Neural cell (in vitro differentiated cells): ENCODE data around the gene PFN3. TPM values are rescaled to one million over a fixed set of nuclear protein-coding genes. Genes with fewer than 3 reads are reported as not detected.

Experiments used
- H2AFZ ChIP-seq: fragments of 200-600, 300-800 bp; sonication (generic), shearing (Covaris generic); 2 replicates; pipeline ENCODE4 v1.6.0; 2014; ENCODE audit warnings: low read depth, mild to moderate bottlenecking, antibody characterized with exemption, low read length, moderate library complexity
- H3F3A ChIP-seq: fragments of 200-600 bp; shearing (Covaris generic); 2 replicates; pipeline ENCODE4 v1.6.1; 2016; ENCODE audit warnings: mild to moderate bottlenecking, moderate library complexity, mixed read lengths, antibody characterized with exemption, low read length; ENCODE audit not compliant: insufficient read depth, poor library complexity, severe bottlenecking
- H3K27ac ChIP-seq: fragments of 200-600, 300-800 bp; sonication (generic), shearing (Covaris generic); 2 replicates; pipeline ENCODE4 v1.5.1; 2014; ENCODE audit warnings: mild to moderate bottlenecking, low read length, moderate library complexity
- H3K27me3 ChIP-seq: fragments of 300-800, 200-600 bp; sonication (generic), shearing (Covaris generic); 2 replicates; pipeline ENCODE4 v1.6.0; 2014; ENCODE audit warnings: mild to moderate bottlenecking, low read depth, low read length, moderate library complexity; ENCODE audit not compliant: insufficient read depth
- H3K36me3 ChIP-seq: fragments of 300-800, 200-600 bp; sonication (generic), shearing (Covaris generic); 2 replicates; pipeline ENCODE4 v1.5.1; 2014; ENCODE audit warnings: mild to moderate bottlenecking, antibody characterized with exemption, low read length, moderate library complexity; ENCODE audit not compliant: insufficient read depth
- H3K4me2 ChIP-seq: fragments of 300-800, 200-600 bp; sonication (generic), shearing (Covaris generic); 2 replicates; pipeline ENCODE4 v1.6.0; 2014; ENCODE audit warnings: mild to moderate bottlenecking, low read length
- H3K4me3 ChIP-seq: fragments of 300-800, 200-600 bp; sonication (generic), shearing (Covaris generic); 2 replicates; pipeline ENCODE4 v1.5.1; 2014; ENCODE audit warnings: mild to moderate bottlenecking, low read length, moderate library complexity
- H3K79me2 ChIP-seq: fragments of 200-600 bp; shearing (Covaris generic); replicated peaks from 2 replicates; pipeline ENCODE4 v1.6.0; 2014; ENCODE audit warnings: mild to moderate bottlenecking, low read length, moderate library complexity; ENCODE audit not compliant: insufficient read depth
- H3K9ac ChIP-seq: fragments of 300-800, 200-600 bp; sonication (generic), shearing (Covaris generic); 2 replicates; pipeline ENCODE4 v1.6.1; 2016; ENCODE audit warnings: mild to moderate bottlenecking, low read length, mixed read lengths
- H3K9me2 ChIP-seq: fragments of 200-600 bp; shearing (Covaris generic); 2 replicates; pipeline ENCODE4 v1.6.1; 2016; ENCODE audit warnings: mild to moderate bottlenecking, low read length, mixed read lengths; ENCODE audit not compliant: insufficient read depth
- H3K9me3 ChIP-seq: fragments of 200-600, 300-800 bp; sonication (generic), shearing (Covaris generic); 2 replicates; pipeline ENCODE4 v1.6.1; 2016; ENCODE audit warnings: mild to moderate bottlenecking, mixed run types, low read length, moderate library complexity, mixed read lengths
- H4K20me1 ChIP-seq: fragments of 200-600 bp; shearing (Covaris generic); 2 replicates; pipeline ENCODE4 v1.6.1; 2016; ENCODE audit warnings: mild to moderate bottlenecking, mixed run types; ENCODE audit not compliant: insufficient read depth
- CTCF ChIP-seq: fragments of 450-650 bp; IDR thresholded peaks from 2 replicates; pipeline ENCODE4 v1.5.1; 2014; ENCODE audit warnings: antibody characterized with exemption, mild to moderate bottlenecking, moderate library complexity; ENCODE audit not compliant: poor library complexity, severe bottlenecking
- EP300 ChIP-seq: fragments of 450-650 bp; conservative IDR thresholded peaks from 2 replicates; pipeline ENCODE4 v1.6.1; 2014; ENCODE audit warnings: antibody characterized with exemption, mild to moderate bottlenecking, moderate library complexity; ENCODE audit not compliant: poor library complexity, severe bottlenecking
- EZH2 ChIP-seq: fragments of 200-600, 300-800 bp; shearing (Covaris generic), sonication (generic); IDR thresholded peaks from 2 replicates; pipeline ENCODE4 v1.6.1; 2014; ENCODE audit warnings: antibody characterized with exemption, low read length, borderline replicate concordance, mild to moderate bottlenecking; ENCODE audit not compliant: insufficient read depth, poor library complexity, severe bottlenecking
- MXI1 ChIP-seq: fragments of 450-650 bp; conservative IDR thresholded peaks from 2 replicates; pipeline ENCODE4 v1.6.1; 2014; ENCODE audit warnings: antibody characterized with exemption, mild to moderate bottlenecking; ENCODE audit not compliant: poor library complexity, severe bottlenecking
- POLR2AphosphoS5 ChIP-seq: IDR thresholded peaks from 2 replicates; pipeline ENCODE4 v1.6.1; 2012
- RAD21 ChIP-seq: fragments of 450-650 bp; conservative IDR thresholded peaks from 2 replicates; pipeline ENCODE4 v1.6.1; 2014; ENCODE audit warnings: antibody characterized with exemption, mild to moderate bottlenecking, moderate library complexity
- REST ChIP-seq: IDR thresholded peaks from 2 replicates; pipeline ENCODE4 v1.6.1; 2012; ENCODE audit warnings: borderline replicate concordance
- SMC3 ChIP-seq: fragments of 450-650 bp; conservative IDR thresholded peaks from 2 replicates; pipeline ENCODE4 v1.6.1; 2014; ENCODE audit warnings: antibody characterized with exemption, mild to moderate bottlenecking, moderate library complexity; ENCODE audit not compliant: poor library complexity
- TAF1 ChIP-seq: IDR thresholded peaks from 2 replicates; pipeline ENCODE4 v1.6.1; 2012; ENCODE audit warnings: low read depth
- polyA plus RNA-seq: library from polyadenylated mRNA; depleted of rRNA; stranded (reverse); fragments of >200 nt; gene quantifications from 2 replicates; pipeline ENCODE4 v1.2.3, GENCODE V29; 2014

Gene PFN3
- polyA plus RNA-seq, 1 donor from 2014 or later = not detected

GRCh38 chr5:177430140-177430951, 29.9 kb upstream of the PFN3 start:
- Histone ChIP-seq H3K9ac (no peak overlapping the region), H3K9me2 (no peaks in the 10 kb centered on the region), H3K27me3 (no peaks in the 10 kb centered on the region), H3F3A (no peaks in the 10 kb centered on the region), H3K4me3 (no peak overlapping the region), H2AFZ (no peak overlapping the region), H3K9me3 (no peaks in the 10 kb centered on the region), H4K20me1 (no peaks in the 10 kb centered on the region), H3K36me3 (no peaks in the 10 kb centered on the region), H3K79me2 (peaks cover 18% of the 10 kb centered on the region), H3K27ac (no peak overlapping the region), H3K4me2 (no peak overlapping the region)
- TF ChIP-seq RAD21 (no peak), POLR2AphosphoS5 (no peak), EZH2 (no peak), REST (no peak), MXI1 (no peak), EP300 (no peak), CTCF (no peak), SMC3 (no peak), TAF1 (no peak)

GRCh38 chr5:177429248-177430040, 29.0 kb upstream of the PFN3 start:
- Histone ChIP-seq H2AFZ (no peak overlapping the region), H3K27me3 (no peaks in the 10 kb centered on the region), H3K36me3 (no peaks in the 10 kb centered on the region), H3K9me2 (no peaks in the 10 kb centered on the region), H3K79me2 (peaks cover 18% of the 10 kb centered on the region), H3K4me2 (no peak overlapping the region), H4K20me1 (no peaks in the 10 kb centered on the region), H3K9me3 (no peaks in the 10 kb centered on the region), H3K27ac (no peak overlapping the region), H3F3A (no peaks in the 10 kb centered on the region), H3K4me3 (no peak overlapping the region), H3K9ac (no peak overlapping the region)
- TF ChIP-seq MXI1 = no peak
- TF ChIP-seq CTCF = no peak
- no peak for TF ChIP-seq SMC3
- TF ChIP-seq POLR2AphosphoS5 = no peak
- TF ChIP-seq EZH2 = no peak
- TF ChIP-seq EP300 = no peak
- no peak for TF ChIP-seq REST
- TF ChIP-seq TAF1 = no peak
- no peak for TF ChIP-seq RAD21
